Activated CD4-positive, CD25-positive, alpha-beta regulatory T cell treated with anti-CD3 and anti-CD28 coated beads, Interleukin-2, amount 50 U/mL, for 72 hours (primary cell): Measurements from ENCODE around the gene SLCO2A1.

Experiments used
- DNase-seq: peaks from one replicate; pipeline ENCODE4 v3.0.0; 2021

The SLCO2A1 gene

GRCh38 chr3:133895208-133896001 lies 134.3 kb downstream of the SLCO2A1 start, which contains the start of gene RAB6B:
RAB6B (minus strand) TSS chr3:133895882; CDS start chr3:133895466, 416 bp downstream.
- no peak for DNase-seq

GRCh38 chr3:133894353-133895207 lies 135.1 kb downstream of the SLCO2A1 start:
- no peak for DNase-seq

DNA sequence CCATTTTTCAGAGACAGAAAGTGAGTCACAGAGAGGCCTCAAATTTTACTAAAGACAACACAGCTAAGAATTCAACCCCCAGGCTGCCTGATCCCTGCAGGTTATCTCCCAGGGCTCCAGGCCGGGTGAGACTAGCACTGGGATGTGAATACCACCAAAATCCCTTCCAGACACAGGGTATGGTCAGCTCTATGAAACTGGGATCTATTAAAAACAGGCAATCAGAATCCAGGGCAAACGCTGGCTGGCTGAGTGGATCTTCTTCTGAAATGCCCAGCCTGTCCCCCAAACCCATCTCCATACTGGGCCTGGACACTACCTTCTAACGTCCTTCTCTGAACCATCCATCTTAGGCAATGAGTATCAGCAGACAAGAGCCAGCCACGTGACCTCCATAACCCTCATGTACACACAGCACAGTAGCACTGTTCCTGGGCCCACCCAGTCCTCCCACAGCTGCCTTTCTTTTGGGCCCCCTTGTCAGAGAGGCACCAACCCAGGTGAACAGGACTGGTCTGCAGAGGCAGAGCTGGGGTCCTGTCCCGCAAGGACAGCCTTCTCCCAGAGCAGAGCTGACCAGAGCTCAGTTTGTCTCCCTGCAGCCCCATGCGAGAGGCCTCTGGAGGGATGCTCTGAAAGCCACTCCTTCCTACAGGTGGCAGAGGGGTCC lies 135.9 kb downstream of the SLCO2A1 start:
- DNase-seq, result no peak

DNA sequence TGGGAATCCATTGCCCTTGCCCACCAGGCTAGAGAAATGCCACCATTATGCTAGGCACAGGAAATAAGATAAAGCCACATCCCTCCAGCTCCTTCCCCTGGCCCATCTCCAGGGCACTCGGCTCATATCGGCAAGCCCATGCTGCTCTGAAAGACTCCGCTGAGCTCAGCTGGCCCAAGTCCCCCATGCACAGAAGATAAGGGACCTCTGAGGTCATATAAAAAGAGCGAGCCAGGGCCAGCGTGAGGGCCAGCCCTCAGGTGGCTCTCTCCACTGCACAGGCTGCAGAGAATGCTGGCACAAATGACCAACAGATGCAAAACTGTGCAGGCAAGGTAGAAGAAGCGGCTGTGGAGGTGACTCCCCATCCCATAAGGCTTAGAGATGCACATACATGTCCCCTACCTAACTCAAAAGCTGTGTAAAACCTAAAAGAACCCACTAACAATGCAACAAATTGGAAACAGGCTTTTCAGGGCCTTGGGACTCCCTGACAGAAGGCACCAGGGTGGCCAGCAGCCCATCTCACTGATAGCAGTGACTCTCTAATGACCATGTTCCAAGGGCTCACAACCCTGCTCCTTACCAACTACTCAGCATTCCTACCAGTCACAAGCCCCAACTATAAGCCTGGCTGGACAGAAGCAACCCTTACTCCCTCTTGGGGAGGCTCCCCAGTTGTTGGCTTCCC lies 137.0 kb downstream of the SLCO2A1 start:
- no peak for DNase-seq

DNA sequence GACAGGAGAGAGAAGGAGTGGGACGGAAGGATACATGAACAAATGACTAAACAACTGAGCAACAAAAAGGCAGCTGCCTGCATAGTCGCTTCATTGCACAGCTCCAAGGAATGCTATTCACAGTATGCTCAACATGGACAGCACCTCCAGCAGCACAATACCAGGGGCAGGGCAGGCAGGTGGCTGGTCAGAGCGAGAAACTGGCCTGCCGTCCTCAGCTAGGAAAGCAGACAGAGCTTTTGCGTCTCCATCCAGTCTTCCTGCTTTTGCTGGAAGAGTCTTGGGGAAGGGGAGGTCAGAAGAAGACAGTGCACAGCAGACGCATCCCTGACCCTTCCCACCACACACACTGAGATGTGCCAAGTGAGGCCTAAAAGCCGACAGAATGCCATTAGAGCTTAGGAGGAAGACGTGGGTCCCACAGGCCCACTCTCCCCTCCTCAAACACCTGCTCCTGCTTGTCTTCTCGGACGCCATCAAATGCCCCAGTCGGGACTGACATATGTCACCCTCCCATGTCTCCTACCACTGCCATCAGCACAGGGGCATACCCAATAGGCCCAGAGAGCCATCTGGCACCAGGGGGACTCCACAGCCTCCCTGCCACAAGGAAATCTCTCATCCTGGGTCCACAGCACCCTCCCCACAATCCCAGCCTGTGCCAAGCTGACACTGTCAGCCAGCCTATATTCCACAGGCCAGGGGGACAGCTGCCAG lies 137.9 kb downstream of the SLCO2A1 start:
- DNase-seq, result no peak

DNA sequence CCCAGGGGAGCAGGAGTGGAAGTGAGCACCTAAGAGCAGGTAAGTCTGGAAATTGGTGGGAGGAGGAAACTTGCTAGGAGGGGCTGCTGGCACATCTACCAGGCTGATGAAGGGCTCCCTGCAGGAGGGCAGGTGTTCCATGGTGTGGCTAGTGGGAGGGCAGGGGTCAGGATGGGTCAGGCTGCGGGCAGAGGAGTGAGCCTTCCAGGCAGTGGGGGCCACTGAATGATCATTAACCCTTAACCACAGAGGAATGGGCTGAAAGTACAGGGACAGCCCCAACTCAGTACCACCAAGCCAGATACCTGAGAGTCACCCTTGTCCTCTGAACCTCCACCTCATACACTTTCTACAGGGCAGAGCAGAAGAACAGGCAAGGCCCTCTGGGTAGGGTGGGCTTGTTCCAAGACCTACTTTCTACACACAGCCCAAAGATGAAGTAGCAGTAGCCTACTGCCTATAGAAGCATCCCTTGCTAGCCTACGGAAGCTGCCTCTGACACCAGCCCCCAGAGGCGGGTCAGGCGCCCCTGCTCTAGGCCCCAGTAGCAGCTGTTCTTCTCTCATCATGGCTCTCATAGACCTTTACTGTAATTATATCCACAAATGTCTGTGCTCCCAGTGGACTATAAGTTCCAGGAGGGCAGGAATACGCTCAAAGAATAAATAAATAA lies 138.6 kb downstream of the SLCO2A1 start:
- no peak for DNase-seq

- no peak for DNase-seq
These were observed 139.7 kb downstream of the SLCO2A1 start for GRCh38 chr3:133890037-133890436.

GRCh38 chr3:133888726-133889340 lies 140.9 kb downstream of the SLCO2A1 start:
- DNase-seq, result no peak

GRCh38 chr3:133887803-133888703 lies 141.7 kb downstream of the SLCO2A1 start:
- no peak for DNase-seq

DNA sequence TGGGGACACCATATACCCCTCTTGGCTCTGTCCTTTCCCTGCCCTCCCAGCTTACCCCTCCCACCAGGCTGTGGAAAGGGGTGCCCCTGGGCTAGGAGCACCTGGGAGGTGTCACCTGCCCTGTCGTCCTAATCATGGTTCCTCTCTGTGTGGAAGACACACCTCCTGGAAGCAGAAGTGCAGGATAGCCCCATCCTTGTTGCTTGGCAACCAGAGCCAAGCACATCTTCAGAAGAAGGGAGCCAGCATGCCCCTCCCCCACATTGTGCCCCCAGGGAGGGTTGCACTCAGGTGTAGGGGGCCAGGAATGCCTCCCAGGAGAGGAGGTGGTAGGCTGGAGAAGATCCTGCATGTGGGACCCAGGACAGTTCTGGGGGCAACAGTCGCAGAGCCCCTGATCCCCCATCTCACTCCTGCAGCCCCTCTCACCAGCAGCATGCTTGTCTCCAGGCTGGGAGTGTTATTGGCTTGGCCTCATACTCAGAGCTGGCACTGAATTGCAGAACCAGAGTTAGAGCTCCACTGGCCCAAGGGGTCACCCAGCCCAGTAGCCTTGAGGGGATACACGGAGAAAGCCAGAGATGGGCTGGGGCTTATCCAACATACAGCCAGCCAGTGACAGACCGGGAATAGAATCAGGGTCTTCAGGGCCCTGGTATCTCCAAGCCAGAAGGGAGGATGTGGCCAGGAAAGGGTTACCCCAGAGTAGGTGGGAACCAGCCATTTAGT lies 142.5 kb downstream of the SLCO2A1 start:
- no peak for DNase-seq

- DNase-seq, result no peak
These were observed 143.5 kb downstream of the SLCO2A1 start for GRCh38 chr3:133886031-133886722.

DNA sequence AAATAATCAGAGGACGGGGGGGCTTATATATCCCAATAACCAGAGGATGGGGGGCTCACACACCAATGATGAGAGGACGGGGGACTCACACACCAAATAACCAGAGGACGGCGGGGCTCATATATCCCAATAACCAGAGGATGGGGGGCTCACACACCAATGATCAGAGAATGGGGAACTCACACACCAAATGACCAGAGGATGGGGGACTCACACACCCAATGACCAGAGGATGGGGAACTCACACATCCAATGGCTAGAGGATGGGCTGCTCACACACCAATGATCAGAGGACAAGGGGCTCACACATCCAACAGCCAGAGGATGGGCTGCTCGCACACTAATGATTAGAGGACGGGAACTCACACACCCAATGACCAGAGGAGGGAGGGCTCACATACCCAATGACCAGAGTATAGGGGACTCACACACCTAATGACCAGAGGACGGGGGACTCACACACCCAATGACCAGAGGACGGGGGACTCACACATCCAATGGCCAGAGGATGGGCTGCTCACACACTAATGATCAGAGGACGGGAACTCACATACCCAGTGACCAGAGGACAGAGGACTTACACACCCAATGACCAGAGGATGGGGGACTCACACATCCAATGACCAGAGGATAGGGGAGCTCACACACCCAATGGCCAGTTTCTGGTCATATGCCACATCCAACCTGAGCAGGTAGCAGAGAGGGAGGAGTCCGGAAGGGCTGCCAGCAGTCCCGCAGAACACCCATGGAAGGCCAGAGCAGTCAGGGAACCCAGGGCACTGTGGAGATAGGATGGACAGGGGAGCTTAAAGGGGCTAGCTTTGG lies 144.6 kb downstream of the SLCO2A1 start:
- no peak for DNase-seq

- DNase-seq, result no peak
These were observed 145.5 kb downstream of the SLCO2A1 start for GRCh38 chr3:133884054-133884886.

DNA sequence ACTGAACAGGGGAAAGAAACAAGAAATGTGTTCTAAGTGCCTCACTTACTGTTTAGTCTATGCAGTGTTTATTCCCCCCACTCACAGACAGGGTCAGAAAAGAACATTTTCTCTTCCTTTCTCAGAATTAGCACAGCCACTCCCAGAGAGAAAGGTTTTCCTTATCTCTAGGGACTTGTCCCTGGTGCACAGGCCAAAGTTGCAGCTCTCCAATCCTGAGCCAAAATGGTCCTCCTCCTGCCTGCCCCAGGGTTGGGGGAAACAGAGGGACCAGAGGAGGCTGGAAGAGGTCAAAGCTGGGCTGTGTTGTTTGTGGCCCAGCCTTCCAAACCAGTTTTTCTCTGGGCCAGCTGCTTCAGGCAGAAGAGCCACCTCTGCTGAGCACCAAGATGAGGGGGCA lies 146.1 kb downstream of the SLCO2A1 start:
- DNase-seq, result no peak

- no peak for DNase-seq
These were observed 146.6 kb downstream of the SLCO2A1 start for GRCh38 chr3:133882986-133883586.
